Epithelial cell of esophagus (primary cell): ENCODE measurements around the gene PLXNA4.

ENCODE experiments used
- DNase-seq: peaks from one replicate; pipeline ENCODE4 v3.0.0; 2010; ENCODE audit warnings: low read depth
- H3K4me3 ChIP-seq: 2 replicates; pipeline ENCODE4 v1.5.1; 2011; ENCODE audit warnings: mild to moderate bottlenecking, low read length, control low read depth
- TF ChIP-seq, protein P1 (sequence below): IDR thresholded peaks from 2 replicates; pipeline ENCODE4 v1.5.1; 2011; ENCODE audit warnings: low read depth, mild to moderate bottlenecking, low read length, control low read depth, inconsistent platforms; ENCODE audit not compliant: insufficient read depth; ENCODE audit errors: missing control alignments

PLXNA4 gene

DNA sequence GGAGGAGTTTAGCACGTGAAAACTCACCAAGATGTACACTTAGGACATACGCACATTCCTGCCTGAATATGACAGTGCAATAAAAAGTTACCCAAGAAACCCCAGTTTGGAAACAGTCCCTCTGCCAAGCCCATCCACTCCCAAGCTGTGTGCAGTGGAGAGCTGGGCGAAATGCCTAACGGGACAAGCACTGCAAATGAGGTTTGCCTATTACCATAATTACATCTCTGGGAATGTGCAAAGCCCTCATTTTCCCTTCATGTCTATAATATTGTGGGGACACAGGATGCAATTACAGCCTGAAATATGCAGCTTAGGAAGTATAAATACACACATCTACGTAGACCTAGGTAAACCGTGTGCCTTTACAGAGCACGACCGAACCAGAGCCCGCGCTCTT, 117.5 kb downstream of the PLXNA4 start:
- TF ChIP-seq, protein P1, sequence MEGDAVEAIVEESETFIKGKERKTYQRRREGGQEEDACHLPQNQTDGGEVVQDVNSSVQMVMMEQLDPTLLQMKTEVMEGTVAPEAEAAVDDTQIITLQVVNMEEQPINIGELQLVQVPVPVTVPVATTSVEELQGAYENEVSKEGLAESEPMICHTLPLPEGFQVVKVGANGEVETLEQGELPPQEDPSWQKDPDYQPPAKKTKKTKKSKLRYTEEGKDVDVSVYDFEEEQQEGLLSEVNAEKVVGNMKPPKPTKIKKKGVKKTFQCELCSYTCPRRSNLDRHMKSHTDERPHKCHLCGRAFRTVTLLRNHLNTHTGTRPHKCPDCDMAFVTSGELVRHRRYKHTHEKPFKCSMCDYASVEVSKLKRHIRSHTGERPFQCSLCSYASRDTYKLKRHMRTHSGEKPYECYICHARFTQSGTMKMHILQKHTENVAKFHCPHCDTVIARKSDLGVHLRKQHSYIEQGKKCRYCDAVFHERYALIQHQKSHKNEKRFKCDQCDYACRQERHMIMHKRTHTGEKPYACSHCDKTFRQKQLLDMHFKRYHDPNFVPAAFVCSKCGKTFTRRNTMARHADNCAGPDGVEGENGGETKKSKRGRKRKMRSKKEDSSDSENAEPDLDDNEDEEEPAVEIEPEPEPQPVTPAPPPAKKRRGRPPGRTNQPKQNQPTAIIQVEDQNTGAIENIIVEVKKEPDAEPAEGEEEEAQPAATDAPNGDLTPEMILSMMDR, result no peak
- no peak overlapping the region for H3K4me3 ChIP-seq
- DNase-seq, result no peak

DNA sequence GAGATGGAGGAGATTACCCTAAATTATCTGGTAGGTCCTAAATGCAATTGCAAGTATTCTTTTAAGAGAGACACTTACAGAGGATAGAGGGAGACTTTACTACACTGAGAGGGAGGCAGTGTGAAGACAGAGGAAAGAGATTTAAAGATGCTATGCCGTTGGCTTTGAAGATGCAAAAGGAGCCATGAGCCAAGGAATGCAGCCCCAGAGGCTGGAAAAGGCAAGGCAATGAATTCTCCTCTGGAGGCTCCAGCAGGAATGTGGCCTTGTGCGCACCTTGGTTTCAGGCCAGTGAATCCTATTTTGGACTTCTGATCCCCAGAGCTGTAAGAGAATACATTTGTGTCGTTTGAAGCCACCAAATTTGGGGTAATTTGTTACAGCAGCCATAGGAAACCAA, 118.6 kb downstream of the PLXNA4 start:
- DNase-seq, result no peak
- TF ChIP-seq, protein P1, result no peak
- H3K4me3 ChIP-seq, result no peak overlapping the region

DNA sequence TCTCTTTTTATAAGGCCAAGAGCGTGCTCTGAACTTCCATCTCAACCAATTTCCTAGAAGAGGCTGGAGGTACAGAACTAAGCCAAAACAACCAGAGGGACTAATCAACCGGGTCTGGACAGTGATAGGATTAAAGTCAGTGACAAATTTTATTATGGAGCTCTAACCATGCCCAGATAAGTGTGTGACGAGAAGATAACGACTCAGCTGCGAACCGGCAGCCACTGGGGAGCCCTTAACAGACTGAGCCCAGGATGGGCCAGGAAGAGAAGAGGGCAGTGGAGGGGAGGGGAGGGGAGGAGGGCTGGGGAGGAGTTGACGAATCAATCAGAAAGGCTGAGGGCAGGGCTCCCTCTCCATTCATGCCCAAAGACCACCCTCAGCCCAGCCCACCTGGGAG, 119.9 kb downstream of the PLXNA4 start:
- DNase-seq, result no peak
- no peak overlapping the region for H3K4me3 ChIP-seq
- TF ChIP-seq, protein P1, result no peak

DNA sequence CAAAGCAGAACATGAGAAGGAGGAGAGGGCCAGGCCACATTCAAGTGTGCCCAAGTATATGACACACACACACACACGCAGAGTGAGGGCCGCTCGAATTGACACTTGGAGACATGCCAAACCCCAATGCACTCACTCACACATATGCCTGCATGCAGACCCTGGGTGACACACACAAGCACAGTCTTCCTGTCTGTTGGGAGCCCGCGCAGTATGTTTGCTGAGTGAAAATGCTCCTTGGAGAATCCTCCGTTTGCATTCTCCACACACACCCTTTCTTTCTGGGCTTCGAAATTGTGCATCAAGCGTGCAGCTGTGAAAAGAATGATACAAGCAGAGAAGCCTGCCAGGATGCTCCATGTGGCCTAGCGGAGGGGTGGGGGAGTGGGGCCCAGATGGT, 120.9 kb downstream of the PLXNA4 start:
- no peak for DNase-seq
- no peak overlapping the region for H3K4me3 ChIP-seq
- TF ChIP-seq, protein P1, result no peak

DNA sequence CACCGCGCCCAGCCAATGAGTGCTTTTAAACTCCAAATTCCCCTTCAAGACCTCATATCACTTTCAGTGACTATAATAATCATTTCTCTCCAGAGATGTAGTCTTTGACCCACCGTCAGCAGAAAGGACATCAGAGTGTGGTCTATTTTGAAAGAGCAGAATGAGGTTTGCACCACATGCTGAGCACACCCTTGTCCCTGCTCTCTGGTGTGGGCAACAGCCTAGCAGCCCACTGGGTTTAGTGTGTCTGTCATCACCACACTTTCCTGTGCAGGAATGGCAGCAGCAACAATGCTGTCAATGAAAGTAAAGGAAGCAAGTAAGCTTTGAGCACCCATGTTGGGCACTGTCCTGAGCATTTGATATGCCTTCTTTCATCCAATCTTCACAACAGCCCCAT, 122.4 kb downstream of the PLXNA4 start:
- TF ChIP-seq, protein P1, result no peak
- DNase-seq, result no peak
- H3K4me3 ChIP-seq, result no peak overlapping the region

DNA sequence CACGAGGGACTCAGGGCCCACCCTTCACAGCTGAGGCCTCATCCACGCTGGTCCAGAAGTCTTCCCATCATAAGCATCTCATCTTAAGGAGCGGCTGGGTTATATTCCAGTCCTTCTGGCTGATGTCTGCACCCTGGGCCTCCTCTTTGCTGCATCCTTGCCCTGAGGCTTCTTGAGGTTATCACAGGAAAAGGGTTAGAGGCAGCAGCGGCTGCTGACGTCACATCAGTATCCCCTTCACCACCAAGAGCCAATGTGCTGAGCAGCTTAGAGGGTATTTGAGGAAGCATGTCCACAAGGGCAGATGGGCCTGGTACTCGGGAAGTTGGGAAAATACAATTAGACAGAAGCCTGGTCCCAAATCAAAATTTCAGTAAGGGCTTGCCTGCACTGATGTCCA, 125.1 kb downstream of the PLXNA4 start:
- no peak for DNase-seq
- TF ChIP-seq, protein P1, result no peak
- no peak overlapping the region for H3K4me3 ChIP-seq

DNA sequence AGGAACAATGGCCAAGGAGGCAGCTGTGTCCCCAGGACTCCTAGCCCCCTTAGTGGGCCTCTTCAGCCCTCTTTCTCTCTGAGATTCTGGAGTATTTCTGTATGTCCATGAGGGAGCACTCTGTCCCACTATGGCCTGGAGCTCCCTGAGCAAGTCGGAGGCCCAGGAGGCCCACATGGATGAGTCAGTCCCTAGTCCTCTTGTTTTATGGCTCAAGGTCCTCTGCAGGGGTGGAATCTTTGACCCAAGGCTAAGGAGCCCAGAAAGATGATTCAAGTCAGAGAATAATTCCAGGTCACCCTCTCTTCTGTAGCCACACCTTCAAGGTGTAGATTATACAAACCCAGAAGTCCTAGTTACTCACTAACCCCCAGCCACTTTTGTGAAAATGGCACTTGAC, 125.6 kb downstream of the PLXNA4 start:
- TF ChIP-seq, protein P1, result no peak
- DNase-seq, result no peak
- no peak overlapping the region for H3K4me3 ChIP-seq
